AG09309 (cell line): ENCODE measurements around the gene NT5M.

Experiments
- DNase-seq: peaks from one replicate; pipeline ENCODE4 v3.0.0-alpha.2; 2010; ENCODE audit warnings: low read depth
- H3K4me3 ChIP-seq: 2 replicates; pipeline ENCODE4 v1.5.1; 2011; ENCODE audit warnings: mild to moderate bottlenecking, low read depth, low read length, moderate library complexity; ENCODE audit not compliant: control insufficient read depth
- CTCF ChIP-seq: IDR thresholded peaks from 2 replicates; pipeline ENCODE4 v1.5.1; 2011; ENCODE audit warnings: mild to moderate bottlenecking, low read depth, low read length, inconsistent platforms; ENCODE audit not compliant: insufficient read depth, control insufficient read depth; ENCODE audit errors: missing control alignments

The NT5M gene

GRCh38 chr17:17364338-17364667, 61.1 kb downstream of the NT5M start:
- H3K4me3 ChIP-seq: no peak overlapping the region
- no peak for TF ChIP-seq CTCF
- no peak for DNase-seq

- TF ChIP-seq CTCF: no peak
- no peak for DNase-seq
- no peak overlapping the region for H3K4me3 ChIP-seq
These were observed 62.4 kb downstream of the NT5M start for GRCh38 chr17:17365476-17366110.

- DNase-seq: no peak
- H3K4me3 ChIP-seq: no peak overlapping the region
- no peak for TF ChIP-seq CTCF
These were observed 63.1 kb downstream of the NT5M start for GRCh38 chr17:17366235-17366634.

GRCh38 chr17:17366941-17367875, 64.0 kb downstream of the NT5M start:
- no peak for TF ChIP-seq CTCF
- H3K4me3 ChIP-seq: no peak overlapping the region
- DNase-seq: no peak

- TF ChIP-seq CTCF: no peak
- H3K4me3 ChIP-seq: no peak overlapping the region
- no peak for DNase-seq
These were observed 64.8 kb downstream of the NT5M start for GRCh38 chr17:17367931-17368330.

- TF ChIP-seq CTCF: no peak
- H3K4me3 ChIP-seq: no peak overlapping the region
These were observed 67.5 kb downstream of the NT5M start for GRCh38 chr17:17370711-17371110.

More at GRCh38 chr17:17370711-17371110, 67.5 kb downstream of the NT5M start:
- no peak for DNase-seq
